Upper lobe of left lung (tissue), 6 donors: ENCODE measurements around the gene ZNF283. TPM values are rescaled to one million over a fixed set of nuclear protein-coding genes. Genes with fewer than 3 reads are reported as not detected.
A peak's percentile ranks its signal among the peaks of the same experiment; 100 is the strongest.

Experiments used
- ATAC-seq, 2 donors: fragments of 200-7000 bp; cut with Tn5 transposase; one replicate each; pipeline ENCODE4 v1.9.1; 2022; ENCODE audit warnings: mild to moderate bottlenecking in 2 of 2, moderate library complexity in 2 of 2; ENCODE audit not compliant: low FRiP score in 2 of 2
- DNase-seq, 2 donors: peaks; one replicate each; pipeline ENCODE4 v3.0.0-alpha.2; 2019 to 2020
- H3K27ac ChIP-seq, 4 donors: fragments of 200-600 bp; sonication (generic); one replicate each; pipeline ENCODE4 v1.5.1; 2016 to 2019
- H3K27me3 ChIP-seq, 4 donors: fragments of 200-600 bp; sonication (generic); one replicate each; pipeline ENCODE4 v1.5.1; 2017 to 2019
- H3K36me3 ChIP-seq, 4 donors: fragments of 200-600 bp; sonication (generic); one replicate each; pipeline ENCODE4 v1.5.1; 2016 to 2019
- H3K4me1 ChIP-seq, 4 donors: fragments of 200-600 bp; sonication (generic); one replicate each; pipeline ENCODE4 v1.5.1; 2018 to 2019
- H3K4me3 ChIP-seq, 4 donors: fragments of 200-600 bp; sonication (generic); one replicate each; pipeline ENCODE4 v1.5.1; 2017 to 2019; ENCODE audit warnings: mild to moderate bottlenecking in 2 of 4, moderate library complexity in 1 of 4
- H3K9me3 ChIP-seq, 4 donors: fragments of 200-600 bp; sonication (generic); one replicate each; pipeline ENCODE4 v1.5.1; 2018 to 2019
- EP300 ChIP-seq, 4 donors: sonication (generic); formaldehyde crosslinking; IDR thresholded peaks; one replicate each; pipeline ENCODE4 v1.5.1; 2017; ENCODE audit warnings: antibody characterized with exemption in 4 of 4, control low read depth in 2 of 4
- POLR2A ChIP-seq, 4 donors: fragments of 450-650 bp; IDR thresholded peaks; one replicate each; pipeline ENCODE4 v1.5.1; 2016 to 2017; ENCODE audit warnings: antibody characterized with exemption in 4 of 4, mild to moderate bottlenecking in 2 of 4
- POLR2AphosphoS5 ChIP-seq, 2 donors: sonication (generic); formaldehyde crosslinking; IDR thresholded peaks; one replicate each; pipeline ENCODE4 v1.5.1; 2017; ENCODE audit warnings: antibody characterized with exemption in 2 of 2
- WGBS, 2 donors: methylation state at CpG; one replicate each; pipeline ENCODE4 v1.1.5; 2017 to 2018; 5-methylcytosine and 5-hydroxymethylcytosine counted together
- total RNA-seq, 6 donors: library from RNA; depleted of rRNA in 4 of 6; stranded (reverse); fragments of >200 nt in 4 of 6; gene quantifications; one replicate each; pipeline versions ENCODE4 v1.1.0 to v1.2.1, GENCODE V29; 2016 to 2021
- TF ChIP-seq, protein P1 (sequence below), 6 experiments: fragments of 450-650 bp in 4 of 6; fragments of 200-600 bp in 2 of 6; sonication (generic) in 2 of 6; IDR thresholded peaks; one replicate each; pipeline ENCODE4 v1.5.1; 2016 to 2019; ENCODE audit warnings: antibody characterized with exemption in 6 of 6
- donor health status: DM: no; HTN: no; CAD: no; lungs with moderate emphysema.
- donor health status: DM: no; HTN: yes; CAD: no; lungs with severe emphysema.

Gene ZNF283
- total RNA-seq, 6 donors from 2014 or later = 2.9 to 11.7 (median 6.7) TPM

DNA sequence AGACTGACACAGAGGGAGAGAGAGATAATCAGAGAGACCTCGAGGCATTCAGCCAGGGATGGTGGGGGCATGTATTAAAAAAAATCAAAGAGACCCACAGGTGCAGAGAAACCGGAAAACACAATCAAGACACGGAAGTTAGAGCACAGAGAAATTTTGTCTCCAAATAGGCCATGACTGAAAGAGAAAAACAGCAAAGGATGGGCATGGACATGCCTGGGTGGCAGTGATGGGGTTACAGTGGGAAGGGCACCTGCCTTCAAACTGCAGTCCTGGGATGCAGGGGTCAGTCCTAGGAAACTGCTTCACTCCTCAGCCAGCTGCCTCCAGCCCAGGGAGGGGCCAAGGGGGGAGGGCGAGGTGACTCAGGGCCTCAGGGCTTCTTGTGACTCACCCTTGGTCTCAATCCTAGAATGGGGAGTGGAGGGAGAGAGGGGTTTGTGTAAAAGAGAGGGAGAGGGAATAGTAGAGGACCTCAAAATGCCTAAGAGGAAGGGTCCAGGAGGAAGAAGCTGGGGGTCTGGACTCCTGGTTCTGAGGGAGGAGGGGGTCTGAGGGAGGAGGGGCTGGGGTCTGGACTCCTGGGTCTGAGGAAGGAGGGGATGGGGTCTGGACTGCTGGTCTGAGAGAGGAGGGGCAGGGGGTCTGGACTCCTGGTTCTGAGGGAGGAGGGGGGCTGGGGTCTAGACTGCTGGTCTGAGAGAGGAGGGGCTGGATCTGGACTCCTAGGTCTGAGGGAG lies 42.7 kb upstream of the ZNF283 start:
- Histone ChIP-seq H3K36me3 (no peaks in the 10 kb centered on the region), H3K4me3 (no peak overlapping the region), H3K27me3 (no peaks in the 10 kb centered on the region), H3K27ac (peak overlapping the region in 2 of 4 donors; percentile 43 to 59), H3K4me1 (peaks cover 18 to 34% (median 23%) of the 10 kb centered on the region in 4 donors), H3K9me3 (no peaks in the 10 kb centered on the region)
- DNase-seq (peak in 1 of 2 donors; percentile 62), ATAC-seq (peak; percentile 78 to 92)
- TF ChIP-seq POLR2A (IDR thresholded peaks at IDR 0.05) = no peak
- TF ChIP-seq POLR2AphosphoS5 (IDR thresholded peaks at IDR 0.05) = no peak
- peak in 1 of 4 donors; percentile 43 for TF ChIP-seq EP300 (IDR thresholded peaks at IDR 0.05)
- TF ChIP-seq, protein P1, sequence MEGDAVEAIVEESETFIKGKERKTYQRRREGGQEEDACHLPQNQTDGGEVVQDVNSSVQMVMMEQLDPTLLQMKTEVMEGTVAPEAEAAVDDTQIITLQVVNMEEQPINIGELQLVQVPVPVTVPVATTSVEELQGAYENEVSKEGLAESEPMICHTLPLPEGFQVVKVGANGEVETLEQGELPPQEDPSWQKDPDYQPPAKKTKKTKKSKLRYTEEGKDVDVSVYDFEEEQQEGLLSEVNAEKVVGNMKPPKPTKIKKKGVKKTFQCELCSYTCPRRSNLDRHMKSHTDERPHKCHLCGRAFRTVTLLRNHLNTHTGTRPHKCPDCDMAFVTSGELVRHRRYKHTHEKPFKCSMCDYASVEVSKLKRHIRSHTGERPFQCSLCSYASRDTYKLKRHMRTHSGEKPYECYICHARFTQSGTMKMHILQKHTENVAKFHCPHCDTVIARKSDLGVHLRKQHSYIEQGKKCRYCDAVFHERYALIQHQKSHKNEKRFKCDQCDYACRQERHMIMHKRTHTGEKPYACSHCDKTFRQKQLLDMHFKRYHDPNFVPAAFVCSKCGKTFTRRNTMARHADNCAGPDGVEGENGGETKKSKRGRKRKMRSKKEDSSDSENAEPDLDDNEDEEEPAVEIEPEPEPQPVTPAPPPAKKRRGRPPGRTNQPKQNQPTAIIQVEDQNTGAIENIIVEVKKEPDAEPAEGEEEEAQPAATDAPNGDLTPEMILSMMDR (IDR thresholded peaks at IDR 0.05) = no peak
- WGBS, 2 donors = 58 to 72% methylated on average over 4 of the region's 4 CpGs

DNA sequence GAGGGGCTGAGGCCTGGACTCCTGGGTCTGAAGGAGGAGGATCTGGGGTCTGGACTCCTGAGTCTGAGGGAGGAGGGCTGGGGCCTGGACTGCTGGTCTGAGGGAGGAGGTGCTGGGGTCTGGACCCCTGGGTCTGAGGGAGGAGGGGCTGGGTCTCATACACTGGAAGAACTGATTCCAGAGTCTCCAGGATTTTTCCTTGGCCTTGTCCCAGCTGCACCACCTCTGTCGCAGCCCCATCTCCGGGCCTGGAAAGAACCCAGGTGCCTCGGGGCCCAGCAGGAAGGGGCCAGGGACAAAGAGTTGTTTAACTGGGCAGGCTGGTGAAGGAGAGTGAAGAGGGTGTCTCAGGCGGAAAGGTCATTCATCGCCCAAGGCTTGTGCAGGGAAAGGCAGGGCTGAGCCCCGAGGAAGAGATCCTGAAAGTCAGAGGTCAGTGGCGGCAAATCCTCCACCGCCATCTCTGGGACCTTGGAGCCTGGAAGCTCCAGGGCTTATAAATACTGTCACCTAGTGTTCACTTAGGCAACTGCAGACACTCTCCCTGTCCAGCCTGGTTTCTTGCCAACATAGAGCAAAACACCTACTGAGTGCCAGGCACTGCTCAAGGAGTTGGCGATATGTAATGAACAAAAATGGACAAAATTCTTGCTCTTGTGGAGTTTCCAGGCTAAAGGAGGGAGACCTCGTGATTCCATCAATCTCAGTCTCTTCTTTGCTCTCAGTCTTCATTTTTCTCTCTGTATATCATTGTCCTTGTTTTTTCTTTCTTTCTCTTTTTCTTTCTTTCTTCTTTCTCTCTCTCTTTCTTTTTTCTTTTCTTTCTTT lies 41.9 kb upstream of the ZNF283 start:
- TF ChIP-seq POLR2A (IDR thresholded peaks at IDR 0.05) (no peak), POLR2AphosphoS5 (IDR thresholded peaks at IDR 0.05) (no peak), EP300 (IDR thresholded peaks at IDR 0.05) (no peak)
- TF ChIP-seq, protein P1 (IDR thresholded peaks at IDR 0.05) = peak; percentile 89 to 96 (median 92)
- DNase-seq (peak in 1 of 2 donors; percentile 75), ATAC-seq (peak; percentile 79 to 90)
- H3K9me3 ChIP-seq = no peaks in the 10 kb centered on the region
- peaks cover 11 to 26% (median 16%) of the 10 kb centered on the region in 4 donors for H3K4me1 ChIP-seq
- H3K27ac ChIP-seq = peak overlapping the region in 2 of 4 donors; percentile 30 to 59
- 4 to 18% methylated on average over 7 to 10 of the region's 10 CpGs for WGBS, 2 donors
- no peaks in the 10 kb centered on the region for H3K27me3 ChIP-seq
- H3K36me3 ChIP-seq = no peaks in the 10 kb centered on the region
- H3K4me3 ChIP-seq = peak overlapping the region in 1 of 4 donors; percentile 6

DNA sequence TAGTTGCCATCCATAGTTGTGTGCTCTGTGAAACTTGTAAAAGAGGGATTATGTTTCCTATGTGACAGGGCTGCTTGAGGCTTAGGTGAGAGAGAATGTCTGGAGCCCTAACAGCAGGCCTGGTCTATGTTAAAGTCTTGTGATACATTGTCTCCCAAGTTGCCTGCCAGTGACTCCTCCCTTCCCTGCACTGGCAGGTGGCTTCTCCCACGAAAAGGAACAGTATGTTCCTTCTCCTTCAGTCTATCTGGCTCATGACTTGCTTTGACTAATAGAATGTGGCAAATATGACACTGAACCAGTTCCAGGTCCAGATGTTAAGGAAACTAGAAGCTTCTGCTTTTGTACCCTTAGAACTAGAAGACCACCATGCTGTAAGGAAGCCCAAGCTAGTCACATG lies 40.5 kb upstream of the ZNF283 start:
- Histone ChIP-seq H3K9me3 (no peaks in the 10 kb centered on the region), H3K36me3 (no peaks in the 10 kb centered on the region), H3K4me1 (peaks cover 8 to 14% (median 13%) of the 10 kb centered on the region in 4 donors), H3K27ac (no peak overlapping the region), H3K4me3 (no peak overlapping the region), H3K27me3 (no peaks in the 10 kb centered on the region)
- no peak for TF ChIP-seq POLR2AphosphoS5 (IDR thresholded peaks at IDR 0.05)
- WGBS, 2 donors = 31 to 63% methylated on average over 1 of the region's 1 CpG
- no peak for ATAC-seq
- DNase-seq = no peak

DNA sequence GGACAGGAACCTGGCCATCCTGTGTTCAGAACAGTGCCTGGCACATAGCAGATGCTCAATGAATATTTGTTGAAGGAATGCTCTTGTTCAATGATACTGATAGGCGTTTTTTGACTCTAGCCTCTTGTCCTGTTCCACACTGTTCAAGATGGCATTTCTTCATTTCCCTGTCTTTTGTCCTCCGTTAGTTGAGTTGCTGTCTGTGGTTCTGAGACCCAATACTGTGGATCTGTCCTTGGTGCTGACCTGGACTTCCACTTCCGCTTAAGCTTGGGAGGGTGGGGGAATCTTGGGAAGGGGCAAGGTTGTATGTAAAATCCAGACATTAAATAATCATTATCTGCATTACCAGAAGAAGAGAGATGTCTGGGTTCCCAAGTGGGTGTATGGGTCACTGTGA lies 38.1 kb upstream of the ZNF283 start:
- DNase-seq = no peak
- Histone ChIP-seq H3K27me3 (no peaks in the 10 kb centered on the region), H3K27ac (no peak overlapping the region), H3K4me1 (peaks cover 8 to 14% (median 13%) of the 10 kb centered on the region in 4 donors), H3K36me3 (no peaks in the 10 kb centered on the region), H3K9me3 (no peaks in the 10 kb centered on the region), H3K4me3 (no peak overlapping the region)
- peak in 1 of 2 donors; percentile 18 for ATAC-seq
- TF ChIP-seq, protein P1 (IDR thresholded peaks at IDR 0.05) = no peak
- no peak for TF ChIP-seq EP300 (IDR thresholded peaks at IDR 0.05)
- TF ChIP-seq POLR2AphosphoS5 (IDR thresholded peaks at IDR 0.05) = no peak
- TF ChIP-seq POLR2A (IDR thresholded peaks at IDR 0.05) = no peak
- 5 to 12% methylated on average over 3 of the region's 3 CpGs for WGBS, 2 donors

DNA sequence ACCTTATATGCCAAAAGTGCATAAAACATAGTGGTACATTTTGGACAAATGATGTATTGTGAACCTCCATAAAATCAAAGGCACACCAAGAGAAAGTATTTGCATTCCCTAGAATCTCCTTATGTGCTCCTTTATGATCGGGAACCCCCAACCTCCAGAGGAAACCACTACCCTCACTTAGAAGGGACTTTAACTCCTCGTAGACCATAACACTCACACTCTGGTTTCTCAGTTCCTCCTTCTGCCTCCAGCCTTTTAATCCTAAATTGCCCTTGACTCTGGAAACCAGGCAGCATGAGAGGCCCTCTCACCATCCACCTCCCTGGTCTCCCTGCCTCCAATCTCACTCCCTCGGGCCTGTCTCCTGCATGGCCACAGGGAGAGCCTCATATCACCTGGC lies 36.5 kb upstream of the ZNF283 start:
- H3K27me3 ChIP-seq = no peaks in the 10 kb centered on the region
- H3K4me3 ChIP-seq = no peak overlapping the region
- TF ChIP-seq, protein P1 (IDR thresholded peaks at IDR 0.05) = no peak
- no peak for TF ChIP-seq POLR2AphosphoS5 (IDR thresholded peaks at IDR 0.05)
- TF ChIP-seq POLR2A (IDR thresholded peaks at IDR 0.05) = no peak
- no peak for TF ChIP-seq EP300 (IDR thresholded peaks at IDR 0.05)
- H3K27ac ChIP-seq = no peak overlapping the region
- H3K9me3 ChIP-seq = no peaks in the 10 kb centered on the region
- WGBS, 2 donors = 25 to 41% methylated on average over 3 of the region's 3 CpGs
- DNase-seq (no peak), ATAC-seq (no peak)
- no peaks in the 10 kb centered on the region for H3K4me1 ChIP-seq
- no peaks in the 10 kb centered on the region for H3K36me3 ChIP-seq
